ENCODE measurements around the gene INTS6L. TPM values are rescaled to one million over a fixed set of nuclear protein-coding genes. Genes with fewer than 3 reads are reported as not detected.

Gene INTS6L
- total and polyA plus RNA-seq, 8 donors, result 6.2 to 40.6 (median 34.5) TPM

- ATAC-seq (no peak), DNase-seq (no peak)
- Histone ChIP-seq H3K4me1 (no peaks in the 10 kb centered on the region), H3K9me3 (no peaks in the 10 kb centered on the region), H3K4me3 (no peak overlapping the region), H3K27ac (no peak overlapping the region), H3K36me3 (no peaks in the 10 kb centered on the region), H3K27me3 (no peaks in the 10 kb centered on the region)
- intact Hi-C loops (cut with DNase I), result no loop called here
- no peak for TF ChIP-seq CTCF (IDR thresholded peaks at IDR 0.05)
Measured at GRCh38 chrX:135543924-135544323, 23.5 kb downstream of the INTS6L start.

- ATAC-seq, result no peak
- no peaks in the 10 kb centered on the region for H3K36me3 ChIP-seq
- H3K9me3 ChIP-seq, result no peaks in the 10 kb centered on the region
- no peak for DNase-seq
- H3K4me3 ChIP-seq, result no peak overlapping the region
- H3K4me1 ChIP-seq, result no peaks in the 10 kb centered on the region
- intact Hi-C loops (cut with DNase I), result no loop called here
- no peak overlapping the region for H3K27ac ChIP-seq
- TF ChIP-seq CTCF (IDR thresholded peaks at IDR 0.05), result no peak
- H3K27me3 ChIP-seq, result no peaks in the 10 kb centered on the region
Measured at GRCh38 chrX:135544338-135544948, 24.0 kb downstream of the INTS6L start.

GRCh38 chrX:135547767-135548166, 27.3 kb downstream of the INTS6L start:
- Histone ChIP-seq H3K27me3 (no peaks in the 10 kb centered on the region), H3K4me3 (no peak overlapping the region), H3K27ac (no peak overlapping the region), H3K9me3 (no peaks in the 10 kb centered on the region), H3K4me1 (no peaks in the 10 kb centered on the region), H3K36me3 (peaks cover 0 to 10% of the 10 kb centered on the region in 2 donors)
- DNase-seq (no peak), ATAC-seq (no peak)
- intact Hi-C loops (cut with DNase I), result no loop called here
- no peak for TF ChIP-seq CTCF (IDR thresholded peaks at IDR 0.05)

- Histone ChIP-seq H3K4me1 (no peaks in the 10 kb centered on the region), H3K27ac (no peak overlapping the region), H3K9me3 (no peaks in the 10 kb centered on the region), H3K4me3 (no peak overlapping the region), H3K36me3 (peaks cover 0 to 10% of the 10 kb centered on the region in 2 donors), H3K27me3 (no peaks in the 10 kb centered on the region)
- no peak for TF ChIP-seq CTCF (IDR thresholded peaks at IDR 0.05)
- intact Hi-C loops (cut with DNase I), result no loop called here
- ATAC-seq (no peak), DNase-seq (no peak)
Measured at GRCh38 chrX:135549519-135549918, 29.1 kb downstream of the INTS6L start.

GRCh38 chrX:135556055-135556454, 35.6 kb downstream of the INTS6L start:
- no peak overlapping the region for H3K27ac ChIP-seq
- H3K27me3 ChIP-seq, result no peaks in the 10 kb centered on the region
- no peak for TF ChIP-seq CTCF (IDR thresholded peaks at IDR 0.05)
- ATAC-seq, result no peak
- H3K36me3 ChIP-seq, result peaks cover 0 to 3% of the 10 kb centered on the region in 2 donors
- no peak overlapping the region for H3K4me3 ChIP-seq
- H3K4me1 ChIP-seq, result no peaks in the 10 kb centered on the region
- H3K9me3 ChIP-seq, result no peaks in the 10 kb centered on the region
- no peak for DNase-seq
- intact Hi-C loops (cut with DNase I), result no loop called here

Data from left lung (tissue), 10 donors.